Cortex of kidney (tissue), 1 donor: ENCODE results near the gene DDX25.

ENCODE experiments used
- DNase-seq: peaks from one replicate; lab custom pipeline; 2025; lab: John Stamatoyannopoulos, UW

DDX25 gene

GRCh38 chr11:125935618-125936199, 31.4 kb downstream of the DDX25 start:
- DNase-seq: no peak

GRCh38 chr11:125938418-125938817, 34.1 kb downstream of the DDX25 start:
- no peak for DNase-seq

DNA sequence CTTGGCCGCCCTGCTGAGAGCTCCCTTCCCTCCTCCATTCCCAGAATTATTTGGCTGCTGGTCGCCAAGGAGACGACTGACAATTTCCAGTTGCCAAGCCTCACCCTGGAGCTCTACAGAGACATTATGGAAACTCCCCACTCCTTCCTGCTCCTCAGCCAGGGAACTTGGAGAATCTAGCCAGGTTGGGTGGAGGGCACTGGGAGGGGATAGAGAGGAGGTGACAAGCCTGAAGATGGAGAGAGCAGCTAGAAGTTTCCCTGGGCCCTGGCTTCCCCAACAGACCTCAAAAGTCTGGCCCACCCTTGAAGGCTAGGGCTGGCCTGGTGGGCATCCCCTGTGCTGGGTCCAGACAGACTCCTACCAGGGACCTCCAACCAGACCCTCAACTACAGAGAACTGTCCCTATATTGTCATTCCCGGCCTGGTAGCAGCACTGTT, 34.8 kb downstream of the DDX25 start:
- no peak for DNase-seq

- no peak for DNase-seq
Observed at GRCh38 chr11:125940145-125940544, 35.8 kb downstream of the DDX25 start.

- DNase-seq: no peak
Observed at GRCh38 chr11:125941267-125941618, 36.9 kb downstream of the DDX25 start.

GRCh38 chr11:125941619-125942611, 37.6 kb downstream of the DDX25 start:
- no peak for DNase-seq

GRCh38 chr11:125942771-125943428, 38.6 kb downstream of the DDX25 start:
- DNase-seq: no peak

DNA sequence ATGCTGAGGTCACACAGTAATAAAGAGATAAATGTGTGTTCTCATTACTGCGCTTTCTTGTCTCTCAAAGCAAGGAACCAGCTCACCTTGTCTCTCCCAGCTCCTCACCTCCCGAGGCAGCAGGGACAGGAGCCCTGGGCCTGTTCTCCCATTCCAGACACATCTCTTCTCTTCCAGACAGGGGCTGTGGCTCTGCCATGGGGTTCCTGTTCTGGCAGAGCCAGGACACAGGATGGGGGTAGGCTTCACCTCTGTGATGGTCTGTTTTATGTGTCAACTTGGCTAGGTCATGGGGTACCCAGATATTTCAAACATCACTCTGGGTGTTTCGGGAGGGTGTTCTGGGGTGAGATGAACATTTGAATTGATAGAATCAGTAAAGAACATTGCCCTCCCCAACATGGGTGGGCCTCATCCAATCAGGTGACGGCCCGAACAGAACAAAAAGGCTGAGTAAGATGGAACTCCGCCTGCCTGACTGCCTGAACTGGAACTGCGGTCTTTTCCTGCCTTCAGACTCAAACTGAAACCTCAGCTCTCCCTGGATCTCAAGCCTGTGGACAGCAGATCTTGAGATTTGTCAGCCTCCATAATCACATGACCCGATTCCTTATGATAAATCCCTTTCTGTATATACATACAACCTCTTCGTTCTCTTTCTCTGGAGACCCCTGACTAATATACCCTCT, 39.5 kb downstream of the DDX25 start:
- no peak for DNase-seq

GRCh38 chr11:125944350-125945010, 40.2 kb downstream of the DDX25 start:
- no peak for DNase-seq

DNA sequence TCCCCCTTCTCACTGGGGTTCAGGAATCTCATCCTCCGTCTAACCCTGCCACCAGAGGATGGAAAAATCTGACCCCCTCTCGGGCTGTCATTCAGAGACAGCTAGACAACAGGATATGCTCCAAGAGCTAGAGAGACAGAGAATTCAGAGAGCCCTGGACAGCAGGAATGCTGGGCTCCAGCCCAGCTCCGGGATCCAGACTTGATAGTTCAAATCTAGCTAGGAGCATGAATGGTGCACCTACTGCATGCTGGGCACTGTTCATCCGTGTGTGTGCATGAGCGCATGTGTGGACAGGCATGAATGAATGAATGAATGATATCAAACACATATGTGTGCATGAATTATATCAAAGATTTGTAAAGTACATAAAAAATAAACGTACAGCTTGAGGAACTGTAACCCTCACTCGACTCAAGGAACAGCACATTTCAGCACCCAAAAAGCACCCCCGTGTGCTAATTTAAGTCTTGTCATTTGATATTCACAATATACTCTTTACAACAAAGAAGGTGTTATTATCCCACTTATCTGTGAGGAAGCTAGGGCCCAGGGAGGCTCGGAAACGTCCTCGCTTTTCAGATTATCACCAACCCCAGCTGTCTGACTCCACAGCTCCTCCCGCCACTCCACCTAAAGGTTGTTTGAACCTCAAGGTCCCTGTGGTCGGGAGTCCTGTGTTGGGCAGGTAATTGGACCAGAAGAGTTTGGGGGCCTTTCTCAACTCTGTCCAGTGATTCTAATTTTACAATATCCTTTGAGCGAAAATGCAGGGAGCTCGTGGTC, 40.9 kb downstream of the DDX25 start:
- DNase-seq: no peak

DNA sequence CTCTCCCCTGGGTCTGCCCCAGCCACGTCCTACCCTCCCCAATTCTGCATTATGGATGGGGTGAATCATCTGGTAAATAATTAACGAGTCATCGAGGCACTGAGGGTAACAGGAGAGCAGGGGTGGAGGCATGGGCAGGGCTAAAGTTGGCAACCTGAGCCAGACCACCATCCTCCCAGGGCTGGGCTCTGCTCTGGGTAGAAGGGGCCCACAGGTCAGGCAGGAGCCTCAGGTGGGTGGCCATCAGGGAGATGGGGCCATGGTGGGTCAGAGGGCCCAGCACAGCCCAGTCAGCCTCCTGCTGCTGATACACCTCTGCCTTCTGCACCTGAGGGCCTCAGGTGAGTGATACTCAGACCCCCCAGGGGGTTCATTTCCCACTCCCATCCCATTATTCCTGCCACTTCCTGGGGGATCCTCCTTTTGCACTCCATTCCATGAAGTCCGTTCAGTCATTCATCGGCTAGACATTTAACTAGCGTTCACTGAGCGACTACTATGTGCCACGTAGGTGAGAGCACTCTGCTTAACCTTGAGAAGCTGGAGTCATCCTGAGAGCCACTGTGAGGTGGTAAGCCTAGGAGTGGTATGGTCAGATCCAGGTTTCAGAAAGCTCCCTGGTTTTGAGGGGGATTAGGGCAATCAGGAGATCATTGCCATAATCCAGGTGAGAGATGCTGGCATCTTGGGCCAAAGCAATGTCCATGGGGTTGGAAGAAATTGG, 41.7 kb downstream of the DDX25 start, which contains the start of gene VSIG10L2:
Gene VSIG10L2 (plus strand): TSS at position 248 of the 724 bp plus-strand sequence. CDS start 12 bp downstream, at position 260.
- DNase-seq: no peak

GRCh38 chr11:125946712-125947418, 42.6 kb downstream of the DDX25 start:
- DNase-seq: no peak

GRCh38 chr11:125947419-125948277, 43.3 kb downstream of the DDX25 start:
- no peak for DNase-seq

GRCh38 chr11:125948278-125949051, 44.2 kb downstream of the DDX25 start:
- no peak for DNase-seq

DNA sequence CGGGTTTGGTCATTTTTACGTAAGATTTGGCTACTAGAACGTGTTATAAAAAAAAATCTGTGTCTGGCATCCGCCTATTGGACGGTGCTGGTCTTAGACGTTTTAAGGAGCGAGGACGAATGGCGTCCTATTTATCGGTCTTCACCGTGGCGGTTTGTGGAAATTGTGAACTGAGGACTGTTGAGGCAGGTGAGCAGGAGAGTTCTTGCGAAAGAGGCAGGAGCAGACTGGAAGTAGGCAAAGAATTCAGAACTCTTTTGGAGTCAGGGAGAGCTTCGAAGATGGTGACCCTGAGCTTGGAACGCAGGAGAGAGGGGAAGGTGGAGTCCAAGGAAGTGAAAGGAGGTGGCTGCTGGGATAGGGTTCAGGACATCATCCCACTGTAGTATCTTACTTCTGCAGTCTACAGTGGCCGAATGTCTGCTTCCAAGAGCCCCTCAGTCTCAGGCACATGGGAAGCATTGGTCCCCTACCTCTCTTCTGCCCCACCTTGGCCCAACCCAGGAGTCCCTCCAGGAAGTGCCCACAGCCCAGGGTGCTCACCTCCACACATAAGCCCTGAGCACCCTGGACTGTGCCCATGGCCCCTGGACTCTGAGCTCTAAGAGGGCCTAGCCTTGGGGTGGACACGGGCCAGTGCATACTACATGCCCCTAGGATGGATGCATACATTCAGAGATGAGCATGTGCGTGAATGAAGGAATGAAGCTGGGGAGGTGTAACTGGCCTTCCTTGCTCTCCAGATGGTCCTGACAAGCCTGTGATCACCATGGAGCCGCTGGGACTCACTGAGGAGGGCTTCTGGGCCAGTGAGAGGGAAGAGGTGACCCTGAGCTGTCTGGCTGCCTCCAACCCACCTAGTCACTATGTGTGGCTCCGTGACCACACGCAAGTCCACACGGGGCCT, 45.2 kb downstream of the DDX25 start:
- DNase-seq: no peak

GRCh38 chr11:125950178-125950490, 45.8 kb downstream of the DDX25 start:
- no peak for DNase-seq
